Measurements from ENCODE around the gene SCN3B.

- no peak for TF ChIP-seq CTCF (IDR thresholded peaks at IDR 0.05 in 2 of 3, conservative IDR thresholded peaks at IDR 0.05 in 1 of 3; ENCODE audit: insufficient read depth in 2 of 3, low read depth in 1 of 3, low read length in 3 of 3)
- TF ChIP-seq RB1 (IDR thresholded peaks at IDR 0.05; ENCODE audit: low read depth): no peak
- no peak for TF ChIP-seq STAT5B (CRISPR knock-in tag; IDR thresholded peaks at IDR 0.05)
- no peak for TF ChIP-seq CHD2 (IDR thresholded peaks at IDR 0.05; ENCODE audit: low read depth, low read length)
- no peak for TF ChIP-seq NFIC (IDR thresholded peaks at IDR 0.05)
- TF ChIP-seq CEBPZ (IDR thresholded peaks at IDR 0.05; ENCODE audit: borderline replicate concordance, low read depth, low read length): no peak
- no peak for TF ChIP-seq MED1 (CRISPR knock-in tag; IDR thresholded peaks at IDR 0.05; ENCODE audit: borderline replicate concordance)
- no peak for TF ChIP-seq ZBTB33 (CRISPR knock-in tag; IDR thresholded peaks at IDR 0.05)
- no peak for TF ChIP-seq TGIF2 (CRISPR knock-in tag; IDR thresholded peaks at IDR 0.05)
- TF ChIP-seq SRSF3 (IDR thresholded peaks at IDR 0.05; ENCODE audit: insufficient read depth, low read length): no peak
Measured at GRCh38 chr11:123698546-123699127, 44.2 kb upstream of the SCN3B start.
